Mucosa of stomach (tissue), 1 donor: ENCODE results near the gene PRODH.

Source experiments
- H3K27me3 ChIP-seq: one replicate; pipeline ENCODE4 v1.7.0; 2013; ENCODE audit warnings: mild to moderate bottlenecking, low read length; ENCODE audit not compliant: control insufficient read depth, insufficient read depth
- H3K36me3 ChIP-seq: one replicate; pipeline ENCODE4 v1.7.0; 2013; ENCODE audit warnings: low read length; ENCODE audit not compliant: control insufficient read depth, insufficient read depth
- H3K4me1 ChIP-seq: one replicate; pipeline ENCODE4 v1.7.0; 2013; ENCODE audit warnings: mild to moderate bottlenecking, low read length; ENCODE audit not compliant: control insufficient read depth, insufficient read depth
- H3K4me3 ChIP-seq: one replicate; pipeline ENCODE4 v1.7.0; 2013; ENCODE audit warnings: low read length
- H3K9ac ChIP-seq: one replicate; pipeline ENCODE4 v1.7.0; 2013; ENCODE audit warnings: mild to moderate bottlenecking, low read length, moderate library complexity
- H3K9me3 ChIP-seq: one replicate; pipeline ENCODE4 v1.7.0; 2013; ENCODE audit warnings: mild to moderate bottlenecking, low read length, moderate library complexity; ENCODE audit not compliant: control insufficient read depth
- donor health status: Pancreatic carcinoma.

PRODH gene

GRCh38 chr22:18935889-18936529, at the start of gene PRODH:
Gene PRODH, minus strand, starts transcription at chr22:18936293. Its CDS starts 6 bp downstream, at chr22:18936287.
- H3K9me3 ChIP-seq = no peaks in the 10 kb centered on the region
- H3K9ac ChIP-seq = no peak within 1 kb of the TSS
- H3K27me3 ChIP-seq = no peaks in the 10 kb centered on the region
- no peak within 1 kb of the TSS for H3K4me3 ChIP-seq
- H3K4me1 ChIP-seq = no peaks in the 10 kb centered on the region
- no peaks in the 10 kb centered on the region for H3K36me3 ChIP-seq

GRCh38 chr22:18985780-18986179, 49.7 kb upstream of the PRODH start:
- Histone ChIP-seq H3K9me3 (no peaks in the 10 kb centered on the region), H3K9ac (no peak overlapping the region), H3K4me3 (no peak overlapping the region), H3K4me1 (no peaks in the 10 kb centered on the region), H3K36me3 (no peaks in the 10 kb centered on the region), H3K27me3 (no peaks in the 10 kb centered on the region)

DNA sequence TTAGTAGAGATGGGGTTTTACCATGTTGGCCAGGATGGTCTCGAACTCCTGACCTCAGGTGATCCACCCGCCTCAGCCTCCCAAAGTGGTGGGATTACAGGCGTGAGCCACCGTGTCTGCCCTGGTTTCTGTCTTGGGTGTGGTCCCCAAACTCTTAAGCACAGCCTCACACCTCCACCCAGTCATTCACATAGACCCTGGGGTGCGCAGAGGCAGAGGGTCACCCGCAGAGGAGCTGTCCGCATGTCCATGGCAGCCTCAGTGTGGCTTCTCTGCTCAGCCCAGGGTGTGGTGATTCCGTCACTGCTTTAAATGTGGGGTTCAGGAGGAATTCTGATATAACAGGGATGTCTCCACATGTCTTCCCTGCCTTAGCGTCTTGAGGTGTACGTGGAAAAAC, 48.5 kb upstream of the PRODH start:
- no peak overlapping the region for H3K9ac ChIP-seq
- H3K27me3 ChIP-seq = no peaks in the 10 kb centered on the region
- no peaks in the 10 kb centered on the region for H3K9me3 ChIP-seq
- H3K36me3 ChIP-seq = no peaks in the 10 kb centered on the region
- H3K4me1 ChIP-seq = no peaks in the 10 kb centered on the region
- H3K4me3 ChIP-seq = no peak overlapping the region

DNA sequence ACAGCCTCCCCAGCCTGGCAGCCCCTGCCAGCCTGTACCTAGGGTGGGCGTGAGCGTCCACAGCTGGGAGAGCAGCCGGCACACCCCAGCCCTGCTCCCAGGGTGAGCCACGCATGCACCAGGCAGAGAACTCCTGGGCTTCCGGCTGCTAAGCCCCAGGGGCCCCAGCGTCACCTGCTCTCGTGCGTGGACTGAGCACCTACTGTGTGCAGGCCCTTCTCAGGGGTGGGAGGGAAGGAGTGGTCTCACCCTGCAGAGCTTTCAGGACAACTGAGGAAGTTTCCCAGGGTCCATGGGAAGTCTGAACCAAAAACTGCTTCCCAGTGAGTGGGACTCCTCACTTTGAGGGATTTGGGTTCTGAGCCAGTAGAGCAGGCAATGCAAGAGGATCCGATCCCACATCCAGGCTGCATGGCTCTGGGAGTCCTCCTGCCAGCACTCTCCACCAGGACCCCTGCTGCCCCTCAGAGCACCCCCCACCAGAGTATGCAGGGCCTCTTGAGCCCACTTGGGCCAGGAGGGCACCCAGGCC, 47.1 kb upstream of the PRODH start:
- Histone ChIP-seq H3K27me3 (no peaks in the 10 kb centered on the region), H3K9me3 (no peaks in the 10 kb centered on the region), H3K4me3 (no peak overlapping the region), H3K4me1 (no peaks in the 10 kb centered on the region), H3K36me3 (no peaks in the 10 kb centered on the region), H3K9ac (no peak overlapping the region)

DNA sequence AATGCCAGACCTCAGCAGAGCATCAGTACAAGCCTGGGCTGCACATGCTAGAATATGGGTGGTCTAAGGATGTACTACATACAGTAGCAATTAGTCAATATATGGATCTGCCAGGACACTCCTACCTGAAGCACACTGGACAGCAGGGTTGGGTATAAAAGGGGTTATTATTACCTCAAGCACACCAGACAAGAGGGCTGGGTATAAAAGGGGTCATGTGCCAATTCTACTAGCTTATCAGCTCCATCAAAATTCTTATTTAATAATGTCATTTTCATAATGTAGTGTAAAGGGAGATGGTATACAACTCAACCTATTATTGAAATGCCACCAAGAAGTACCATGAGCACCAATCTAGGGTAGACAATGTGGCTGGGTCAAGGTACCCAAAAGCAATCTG, 44.7 kb upstream of the PRODH start:
- Histone ChIP-seq H3K4me1 (no peaks in the 10 kb centered on the region), H3K4me3 (no peak overlapping the region), H3K9ac (no peak overlapping the region), H3K36me3 (no peaks in the 10 kb centered on the region), H3K27me3 (no peaks in the 10 kb centered on the region), H3K9me3 (no peaks in the 10 kb centered on the region)

DNA sequence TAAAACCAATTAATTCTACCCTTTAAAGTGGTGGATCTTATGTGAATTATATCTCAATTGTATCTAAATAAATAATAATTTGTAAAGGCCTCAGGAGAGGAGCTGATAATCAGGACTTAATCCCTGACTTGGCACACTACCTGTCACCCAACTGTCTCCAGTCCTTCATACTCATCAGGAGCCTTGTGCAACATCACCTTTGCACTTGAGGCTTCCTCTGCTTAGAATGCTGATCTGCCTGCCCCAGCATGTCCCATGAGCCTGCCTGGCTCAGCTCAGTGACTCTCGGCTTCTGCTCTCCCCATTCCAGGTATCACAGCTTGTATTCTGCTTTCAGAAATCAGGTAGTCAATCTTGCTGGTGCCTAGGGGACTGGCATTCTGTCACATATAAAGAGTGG, 43.9 kb upstream of the PRODH start:
- Histone ChIP-seq H3K27me3 (no peaks in the 10 kb centered on the region), H3K36me3 (no peaks in the 10 kb centered on the region), H3K4me1 (no peaks in the 10 kb centered on the region), H3K9me3 (no peaks in the 10 kb centered on the region), H3K9ac (no peak overlapping the region), H3K4me3 (no peak overlapping the region)

DNA sequence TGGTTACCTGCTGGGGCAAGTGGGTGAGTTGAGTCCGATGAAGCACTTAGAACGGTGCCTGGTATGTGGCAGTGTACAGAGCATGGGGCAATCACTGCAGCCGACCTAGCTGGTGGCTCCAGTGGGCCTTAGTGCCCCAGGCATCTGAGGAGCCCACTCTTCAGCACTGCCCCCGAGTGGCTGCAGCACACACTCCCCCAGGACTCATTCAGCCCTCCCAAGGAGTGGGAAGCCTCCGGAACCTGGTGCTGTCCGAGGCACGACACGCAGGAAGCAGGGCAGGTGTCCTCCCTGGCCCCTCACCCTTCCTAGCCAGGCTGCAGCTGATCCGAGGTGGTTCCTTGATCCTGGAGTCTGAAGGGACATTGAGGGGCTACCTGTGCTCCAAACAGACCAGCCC, 42.4 kb upstream of the PRODH start:
- Histone ChIP-seq H3K4me1 (no peaks in the 10 kb centered on the region), H3K27me3 (no peaks in the 10 kb centered on the region), H3K4me3 (no peak overlapping the region), H3K9ac (no peak overlapping the region), H3K36me3 (no peaks in the 10 kb centered on the region), H3K9me3 (no peaks in the 10 kb centered on the region)

- H3K4me3 ChIP-seq = no peak overlapping the region
- H3K4me1 ChIP-seq = no peaks in the 10 kb centered on the region
- no peaks in the 10 kb centered on the region for H3K36me3 ChIP-seq
- H3K9ac ChIP-seq = no peak overlapping the region
- no peaks in the 10 kb centered on the region for H3K9me3 ChIP-seq
- no peaks in the 10 kb centered on the region for H3K27me3 ChIP-seq
Observed at GRCh38 chr22:18977824-18978425, 41.8 kb upstream of the PRODH start.

DNA sequence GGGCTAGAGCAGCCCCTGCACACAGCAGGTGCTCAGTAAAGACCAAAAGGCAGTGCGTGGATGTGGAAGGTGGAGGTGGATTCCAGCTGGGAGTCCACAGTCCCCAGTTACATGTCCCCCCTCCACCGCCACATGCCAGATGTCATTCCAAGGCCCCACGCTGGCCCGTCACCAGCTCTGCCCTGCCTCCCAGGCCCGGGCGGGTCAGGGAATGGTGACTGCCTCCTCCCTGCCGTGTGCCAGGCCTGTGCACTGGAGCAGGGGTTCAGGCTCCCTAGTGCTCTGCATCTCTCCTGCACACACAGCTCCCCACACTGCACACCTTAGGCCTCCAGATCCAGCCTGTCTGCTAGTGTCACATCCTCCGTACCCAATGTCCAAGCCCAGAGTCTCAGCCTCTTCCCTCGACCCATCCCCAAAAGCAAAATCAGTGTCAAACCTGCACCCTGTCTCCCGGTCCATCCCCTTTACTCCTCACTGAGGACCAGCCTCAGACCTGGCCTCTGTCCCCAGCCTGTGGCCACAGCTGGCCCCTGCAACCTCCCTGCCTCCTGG, 40.2 kb upstream of the PRODH start:
- Histone ChIP-seq H3K27me3 (peaks cover 4% of the 10 kb centered on the region), H3K4me1 (no peaks in the 10 kb centered on the region), H3K9me3 (no peaks in the 10 kb centered on the region), H3K4me3 (no peak overlapping the region), H3K36me3 (no peaks in the 10 kb centered on the region), H3K9ac (no peak overlapping the region)

DNA sequence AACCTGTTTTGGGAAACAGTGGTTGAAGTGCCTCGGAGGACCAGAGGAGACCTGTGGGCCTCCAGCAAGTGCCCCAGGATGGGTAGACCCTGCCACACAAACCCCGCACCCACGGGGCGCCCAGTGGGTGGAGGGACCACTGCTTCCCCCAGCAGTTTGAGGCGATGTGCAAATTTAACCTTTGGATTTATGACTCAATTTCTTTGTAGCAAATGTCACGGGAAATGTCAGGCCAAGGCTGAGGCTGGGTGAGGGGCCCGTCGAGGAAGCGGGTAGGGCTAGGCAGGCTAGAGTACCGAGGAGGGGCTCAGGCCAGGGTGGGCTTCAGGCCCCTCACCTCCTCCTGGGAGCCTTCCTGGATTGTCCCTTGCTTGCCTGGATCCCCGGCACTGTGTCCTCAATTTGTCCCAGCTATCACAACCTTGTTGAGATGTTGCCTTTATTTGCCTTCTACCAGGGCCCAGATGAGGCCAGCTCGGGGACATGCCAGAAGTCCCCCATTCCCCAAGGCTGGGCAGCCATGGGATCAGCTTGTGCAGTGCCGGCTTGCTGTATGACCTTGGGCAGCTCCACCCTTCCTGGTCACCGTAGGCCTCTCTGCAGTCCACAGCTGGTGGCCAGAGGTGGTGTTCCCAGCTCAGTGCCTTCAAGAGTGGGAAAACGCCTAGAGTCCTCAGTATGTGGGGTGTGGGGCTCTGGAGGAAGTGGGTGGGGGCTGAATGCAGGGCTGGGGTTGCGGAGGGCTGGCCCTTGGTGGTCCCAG, 39.5 kb upstream of the PRODH start:
- Histone ChIP-seq H3K36me3 (no peaks in the 10 kb centered on the region), H3K9ac (no peak overlapping the region), H3K27me3 (peaks cover 9% of the 10 kb centered on the region), H3K9me3 (no peaks in the 10 kb centered on the region), H3K4me3 (no peak overlapping the region), H3K4me1 (no peaks in the 10 kb centered on the region)

DNA sequence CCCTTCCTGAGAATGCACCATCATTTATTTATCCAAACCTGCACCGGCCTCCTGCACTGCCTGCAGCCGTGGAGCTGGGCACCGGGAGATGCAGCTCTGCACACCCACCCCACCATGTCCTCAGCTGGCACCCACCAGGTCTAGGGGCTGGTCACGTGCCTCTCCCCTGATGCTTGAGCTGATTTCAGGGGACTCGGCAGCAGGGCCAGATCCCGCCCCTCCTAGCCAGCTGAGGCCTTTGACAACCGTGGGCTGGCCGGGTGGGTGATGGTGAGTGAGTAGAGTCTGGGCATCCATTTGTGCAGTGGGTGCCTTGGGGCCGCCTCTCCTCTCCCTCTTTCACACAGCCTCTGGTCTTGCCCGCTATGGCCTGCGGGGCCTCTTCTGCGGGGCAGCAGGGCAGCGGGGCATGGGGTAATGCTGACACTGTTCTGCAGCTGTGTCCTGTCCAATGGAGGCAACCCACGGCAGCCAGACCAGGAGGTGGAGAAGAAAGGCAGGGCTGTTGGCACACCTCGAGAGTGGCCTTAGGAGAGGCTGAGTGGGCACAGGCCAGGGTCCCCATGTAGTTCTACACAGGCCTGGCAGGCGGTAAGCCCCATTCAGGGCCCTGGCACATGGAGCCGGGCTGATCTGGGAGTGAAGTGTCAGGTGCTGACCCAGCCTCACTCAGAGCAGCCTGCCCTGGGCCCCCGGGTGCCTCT, 38.5 kb upstream of the PRODH start:
- no peak overlapping the region for H3K4me3 ChIP-seq

More for the DNA sequence above, 38.5 kb upstream of the PRODH start:
- Histone ChIP-seq H3K9me3 (no peaks in the 10 kb centered on the region), H3K4me1 (no peaks in the 10 kb centered on the region), H3K9ac (no peak overlapping the region), H3K27me3 (peaks cover 11% of the 10 kb centered on the region), H3K36me3 (no peaks in the 10 kb centered on the region)
